Gastrocnemius medialis (tissue), 4 donors: Measurements from ENCODE around the gene DDX41.

Experiments used
- CTCF ChIP-seq, 5 experiments: fragments of 450-650 bp in 3 of 5; fragments of 200-600 bp in 2 of 5; sonication (generic) in 2 of 5; IDR thresholded peaks in 4 of 5; conservative IDR thresholded peaks in 1 of 5; 1 replicate in 4 of 5; 2 replicates in 1 of 5; pipeline ENCODE4 v1.5.1; 2016 to 2019; ENCODE audit warnings: antibody characterized with exemption in 5 of 5, mild to moderate bottlenecking in 3 of 5, moderate library complexity in 3 of 5
- POLR2A ChIP-seq, 2 donors: fragments of 450-650 bp; IDR thresholded peaks; one replicate each; pipeline ENCODE4 v1.6.1; 2017; ENCODE audit warnings: antibody characterized with exemption in 2 of 2, mild to moderate bottlenecking in 2 of 2, moderate library complexity in 2 of 2

- TF ChIP-seq CTCF (IDR thresholded peaks at IDR 0.05 in 4 of 5, conservative IDR thresholded peaks at IDR 0.05 in 1 of 5) (no peak), POLR2A (IDR thresholded peaks at IDR 0.05) (no peak)
Measured at GRCh38 chr5:177540438-177540837, 23.7 kb upstream of the DDX41 start.
